H1 (cell line): ENCODE measurements around the gene PKMYT1. TPM values are rescaled to one million over a fixed set of nuclear protein-coding genes. Genes with fewer than 3 reads are reported as not detected.
A peak's percentile ranks its signal among the peaks of the same experiment; 100 is the strongest.

Experiments used
- CTCF ChIA-PET: fragments of 300-600 bp; sonication (Branson Sonifier 250); formaldehyde crosslinking; loops from one replicate; lab custom pipeline; 2021; ENCODE audit not compliant: partially characterized antibody; lab: Charles Lee
- POLR2A ChIA-PET: fragments of 300-600 bp; sonication (Branson Sonifier 250); formaldehyde crosslinking; loops from one replicate; lab custom pipeline; 2021; ENCODE audit warnings: inconsistent platforms; ENCODE audit not compliant: partially characterized antibody; lab: Charles Lee
- DNase-seq, 2 experiments: peaks; one replicate each; pipeline versions ENCODE4 v3.0.0 to v3.0.0-alpha.2; 2010 to 2022; ENCODE audit warnings: low spot score in 2 of 2, low read depth in 1 of 2, mixed read lengths in 1 of 2
- FAIRE-seq: peaks from 2 replicates; lab custom pipeline; 2011; peaks lifted over from hg19 to GRCh38; lab: Jason Lieb, UNC
- H2AFZ ChIP-seq: 2 replicates; pipeline ENCODE4 v1.8.1; 2012; ENCODE audit warnings: low read length, inconsistent platforms
- H2AK5ac ChIP-seq: 2 replicates; pipeline ENCODE4 v1.6.1; 2013; ENCODE audit warnings: low read depth, low read length
- H2BK120ac ChIP-seq: replicated peaks from 2 replicates; pipeline ENCODE3; 2013; ENCODE audit warnings: low read depth, low read length, inconsistent platforms
- H2BK12ac ChIP-seq: 2 replicates; pipeline ENCODE4 v1.6.1; 2013; ENCODE audit warnings: low read depth, low read length
- H2BK15ac ChIP-seq: 2 replicates; pipeline ENCODE4 v1.6.1; 2013; ENCODE audit warnings: low read length
- H2BK20ac ChIP-seq: 2 replicates; pipeline ENCODE4 v1.6.1; 2013; ENCODE audit warnings: low read length
- H2BK5ac ChIP-seq: 2 replicates; pipeline ENCODE4 v1.6.1; 2013; ENCODE audit warnings: low read depth, low read length
- H3K14ac ChIP-seq: 2 replicates; pipeline ENCODE4 v1.6.1; 2013; ENCODE audit warnings: inconsistent platforms; ENCODE audit not compliant: insufficient read length
- H3K18ac ChIP-seq: 2 replicates; pipeline ENCODE4 v1.6.1; 2013; ENCODE audit warnings: low read length; ENCODE audit errors: extremely low read depth
- H3K23ac ChIP-seq: 2 replicates; pipeline ENCODE4 v1.6.1; 2013; ENCODE audit warnings: inconsistent platforms; ENCODE audit not compliant: insufficient read length
- H3K23me2 ChIP-seq: 2 replicates; pipeline ENCODE4 v1.6.1; 2013; ENCODE audit warnings: low read depth, low read length
- H3K27ac ChIP-seq: 2 replicates; pipeline ENCODE4 v1.6.1; 2011; ENCODE audit warnings: low read depth, low read length, inconsistent platforms
- H3K27me3 ChIP-seq, 4 experiments: replicated peaks in 1 of 4; 1 replicate in 1 of 4; 2 replicates in 3 of 4; pipeline versions ENCODE4 v1.6.1 to v1.8.1; 2011 to 2013; ENCODE audit warnings: low read length in 3 of 4, mild to moderate bottlenecking in 3 of 4, inconsistent platforms in 2 of 4, mixed read lengths in 2 of 4, moderate library complexity in 1 of 4; ENCODE audit not compliant: control insufficient read depth in 3 of 4, insufficient read depth in 3 of 4; ENCODE audit errors: extremely low read depth in 1 of 4
- H3K36me3 ChIP-seq, 4 experiments: 2 replicates each; pipeline versions ENCODE4 v1.6.1 to v1.8.1; 2011 to 2013; ENCODE audit warnings: mild to moderate bottlenecking in 4 of 4, low read length in 3 of 4, moderate library complexity in 2 of 4, control low read depth in 1 of 4, inconsistent platforms in 1 of 4; ENCODE audit not compliant: insufficient read depth in 4 of 4, control insufficient read depth in 2 of 4
- H3K4ac ChIP-seq: replicated peaks from 2 replicates; pipeline ENCODE3; 2013; ENCODE audit warnings: low read length, low read depth, mixed read lengths, inconsistent platforms; ENCODE audit not compliant: insufficient read length
- H3K4me1 ChIP-seq, 4 experiments: replicated peaks in 1 of 4; 1 replicate in 1 of 4; 2 replicates in 3 of 4; pipeline versions ENCODE4 v1.6.1 to v1.8.1; 2011 to 2013; ENCODE audit warnings: low read length in 3 of 4, inconsistent platforms in 2 of 4, mixed read lengths in 1 of 4; ENCODE audit not compliant: insufficient read depth in 4 of 4, control insufficient read depth in 3 of 4
- H3K4me2 ChIP-seq, 2 experiments: 2 replicates each; pipeline versions ENCODE4 v1.6.1 to v1.8.1; 2011 to 2013; ENCODE audit warnings: low read depth in 2 of 2, low read length in 2 of 2, control low read depth in 1 of 2, inconsistent platforms in 1 of 2, mild to moderate bottlenecking in 1 of 2; ENCODE audit not compliant: insufficient read depth in 1 of 2
- H3K4me3 ChIP-seq, 4 experiments: fragments of 200-600, 300-600 bp in 1 of 4; sonication (generic), shearing (Covaris generic), sonication (Bioruptor Twin) in 1 of 4; 2 replicates each; pipeline versions ENCODE4 v1.5.1 to v1.8.1; 2011 to 2016; ENCODE audit warnings: low read length in 4 of 4, low read depth in 3 of 4, control low read depth in 2 of 4, inconsistent platforms in 2 of 4, mild to moderate bottlenecking in 2 of 4, mixed read lengths in 1 of 4, moderate library complexity in 1 of 4; ENCODE audit not compliant: insufficient read depth in 2 of 4; ENCODE audit errors: extremely low read depth in 1 of 4
- H3K56ac ChIP-seq: replicated peaks from 2 replicates; pipeline ENCODE3; 2013; ENCODE audit warnings: low read depth, mild to moderate bottlenecking, mixed read lengths, low read length, inconsistent platforms; ENCODE audit not compliant: insufficient read length
- H3K79me1 ChIP-seq: 2 replicates; pipeline ENCODE4 v1.6.1; 2013; ENCODE audit warnings: low read depth, low read length, control low read depth
- H3K79me2 ChIP-seq, 2 experiments: 2 replicates each; pipeline versions ENCODE4 v1.6.1 to v1.8.1; 2012 to 2013; ENCODE audit warnings: low read length in 2 of 2, mild to moderate bottlenecking in 2 of 2, inconsistent platforms in 1 of 2; ENCODE audit not compliant: insufficient read depth in 2 of 2, control insufficient read depth in 1 of 2
- H3K9ac ChIP-seq, 4 experiments: replicated peaks in 1 of 4; 1 replicate in 1 of 4; 2 replicates in 3 of 4; pipeline versions ENCODE4 v1.6.1 to v1.8.1; 2011 to 2013; ENCODE audit warnings: low read depth in 3 of 4, low read length in 3 of 4, control low read depth in 2 of 4, mild to moderate bottlenecking in 2 of 4, moderate library complexity in 2 of 4, inconsistent platforms in 1 of 4; ENCODE audit errors: extremely low read depth in 1 of 4
- H3K9me3 ChIP-seq, 2 experiments: 2 replicates each; pipeline versions ENCODE4 v1.6.1 to v1.8.1; 2012 to 2013; ENCODE audit warnings: mild to moderate bottlenecking in 2 of 2, moderate library complexity in 2 of 2, control low read depth in 1 of 2, inconsistent platforms in 1 of 2, low read depth in 1 of 2, low read length in 1 of 2, mixed read lengths in 1 of 2; ENCODE audit not compliant: insufficient read depth in 2 of 2
- H4K20me1 ChIP-seq, 2 experiments: replicated peaks in 1 of 2; 2 replicates each; pipeline versions ENCODE3 to v1.8.1; 2011 to 2013; ENCODE audit warnings: inconsistent platforms in 2 of 2, low read length in 2 of 2, mild to moderate bottlenecking in 1 of 2; ENCODE audit not compliant: insufficient read depth in 2 of 2, control insufficient read depth in 1 of 2
- H4K5ac ChIP-seq: 2 replicates; pipeline ENCODE4 v1.6.1; 2013; ENCODE audit warnings: low read length, low read depth, mixed read lengths, inconsistent platforms; ENCODE audit not compliant: insufficient read length
- H4K8ac ChIP-seq: 2 replicates; pipeline ENCODE4 v1.8.0; 2013; ENCODE audit warnings: mild to moderate bottlenecking, moderate library complexity, low read length, inconsistent platforms; ENCODE audit not compliant: insufficient read depth; ENCODE audit errors: extremely low read depth
- H4K91ac ChIP-seq: replicated peaks from 2 replicates; pipeline ENCODE3; 2013; ENCODE audit warnings: low read length, mixed read lengths, inconsistent platforms; ENCODE audit not compliant: insufficient read length
- CEBPB ChIP-seq: IDR thresholded peaks from 2 replicates; pipeline ENCODE4 v1.6.1; 2012; ENCODE audit warnings: low read depth, low read length
- EP300 ChIP-seq, 2 experiments: IDR thresholded peaks; 1 replicate in 1 of 2; 2 replicates in 1 of 2; pipeline ENCODE4 v1.6.1; 2011 to 2012; ENCODE audit warnings: low read depth in 2 of 2, low read length in 2 of 2, mild to moderate bottlenecking in 2 of 2, borderline replicate concordance in 1 of 2, inconsistent platforms in 1 of 2, moderate library complexity in 1 of 2
- GABPA ChIP-seq: IDR thresholded peaks from 2 replicates; pipeline ENCODE4 v1.6.1; 2011; ENCODE audit warnings: mild to moderate bottlenecking, low read length, moderate library complexity, borderline replicate concordance; ENCODE audit not compliant: insufficient read depth
- KDM1A ChIP-seq: fragments of 200-600, 300-600 bp; sonication (generic); IDR thresholded peaks from 2 replicates; pipeline ENCODE4 v1.7.1; 2016; ENCODE audit warnings: mild to moderate bottlenecking, low read length, borderline replicate concordance
- MAFK ChIP-seq: IDR thresholded peaks from 2 replicates; pipeline ENCODE4 v1.6.1; 2012; ENCODE audit warnings: low read depth, mild to moderate bottlenecking, improper control_type of control experiment, low read length
- RBBP5 ChIP-seq: IDR thresholded peaks from 2 replicates; pipeline ENCODE4 v1.7.1; 2012; ENCODE audit warnings: low read depth, mild to moderate bottlenecking, inconsistent platforms, low read length, moderate library complexity, borderline replicate concordance
- RFX5 ChIP-seq: IDR thresholded peaks from 2 replicates; pipeline ENCODE4 v1.6.1; 2011; ENCODE audit warnings: low read depth, low read length, improper control_type of control experiment, borderline replicate concordance
- SIN3A ChIP-seq, 2 experiments: IDR thresholded peaks in 1 of 2; conservative IDR thresholded peaks in 1 of 2; 2 replicates each; pipeline ENCODE4 v1.6.1; 2011 to 2012; ENCODE audit warnings: low read length in 2 of 2, improper control_type of control experiment in 1 of 2, low read depth in 1 of 2, mild to moderate bottlenecking in 1 of 2
- TAF7 ChIP-seq: optimal IDR thresholded peaks from 2 replicates; pipeline ENCODE3; 2011; ENCODE audit warnings: low read depth, mild to moderate bottlenecking, inconsistent platforms, low read length, moderate library complexity, borderline replicate concordance
- WGBS, 2 experiments: shearing (Covaris generic) in 1 of 2; methylation state at CpG; one replicate each; pipeline versions ENCODE4 v1.1.6 to v1.1.7; 2013 to 2015; ENCODE audit warnings: low lambda C conversion rate in 2 of 2, mixed read lengths in 2 of 2, inconsistent platforms in 1 of 2, low coverage in 1 of 2, missing lambda C conversion rate in 1 of 2; ENCODE audit not compliant: insufficient replicate concordance in 2 of 2, insufficient coverage in 1 of 2, insufficient read length in 1 of 2; ENCODE audit errors: extremely low coverage in 1 of 2, missing lambda C conversion rate in 1 of 2; 5-methylcytosine and 5-hydroxymethylcytosine counted together
- polyA plus RNA-seq, 7 experiments: library from polyadenylated mRNA; depleted of rRNA in 3 of 7; stranded (reverse) in 5 of 7; unstranded in 2 of 7; fragments of >200 nt in 5 of 7; fragments of 200-250 nt in 2 of 7; gene quantifications; 1 replicate in 5 of 7; 2 replicates in 1 of 7; 4 replicates in 1 of 7; pipeline versions ENCODE4 v1.2.1 to v1.2.3, GENCODE V29; 2011 to 2013; ENCODE audit warnings: missing spikeins in 2 of 7, mixed read lengths in 2 of 7
- total RNA-seq: library from RNA; stranded (reverse); fragmentation: NEBNext Ultra II Directional; extraction: Animal tissue kit (Norgen Biotek cat#: 25700); gene quantifications from 2 replicates; pipeline ENCODE4 v1.2.1, GENCODE V29; 2021

The PKMYT1 gene
- total and polyA plus RNA-seq, 2 of the 8 experiments (the other 6 are each of a cell fraction or from before 2014, with no cell fraction given), result 74.7 to 85.2 TPM

- H2BK12ac ChIP-seq, result peak overlapping the region; percentile 84; the same call in 1 of the 2 replicates
- peaks cover 33% of the 10 kb centered on the region for H3K23me2 ChIP-seq
- H3K4me3 ChIP-seq, result peak overlapping the region; percentile 32 to 58 (median 46)
- H2BK5ac ChIP-seq, result peak overlapping the region; percentile 52
- H3K36me3 ChIP-seq, result peaks cover 6 to 20% (median 12%) of the 10 kb centered on the region in 4 experiments; a peak in 7 of 8 replicates
- peak overlapping the region; percentile 80 for H3K4me2 ChIP-seq
- H3K9me3 ChIP-seq, result no peaks in the 10 kb centered on the region
- H4K5ac ChIP-seq, result no peak overlapping the region
- peak overlapping the region in 1 of 4 experiments; percentile 9; a peak in 2 of 7 replicates for H3K9ac ChIP-seq
- H2AFZ ChIP-seq, result no peak overlapping the region
- H2BK15ac ChIP-seq, result no peak overlapping the region
- DNase-seq, result peak in 1 of 2 experiments; percentile 81
- H3K4me1 ChIP-seq, result peaks cover 17 to 70% (median 57%) of the 10 kb centered on the region in 4 experiments
- ChIA-PET CTCF (interaction anchor here (0.6 to 17.3 kb wide), 7 partner anchors 8 to 137 kb away, joined by 3 to 639 read pairs (median 4); partner anchors contain the start of genes BICDL2, CLDN6, HCFC1R1 and KREMEN2), POLR2A (interaction anchor here (0.6 to 35.7 kb wide), 22 partner anchors 5 to 135 kb away, joined by 3 to 1808 read pairs (median 4); partner anchors contain the start of genes BICDL2, CLDN6, CLDN9 and HCFC1R1)
- no peak overlapping the region for H3K23ac ChIP-seq
- H2BK20ac ChIP-seq, result peak overlapping the region; percentile 80; the same call in 1 of the 2 replicates
- H2BK120ac ChIP-seq, result no peak overlapping the region
- peaks cover 16 to 31% of the 10 kb centered on the region in 2 experiments for H4K20me1 ChIP-seq
- H3K56ac ChIP-seq, result no peak overlapping the region
- no peak for FAIRE-seq
- H3K18ac ChIP-seq, result peak overlapping the region; percentile 96
- peak overlapping the region; percentile 34 for H4K91ac ChIP-seq
- no peaks in the 10 kb centered on the region; a peak in 1 of 7 replicates for H3K27me3 ChIP-seq
- TF ChIP-seq RFX5, result no peak
- TF ChIP-seq MAFK, result no peak
- no peak for TF ChIP-seq CEBPB
- no peak for TF ChIP-seq EP300 (IDR thresholded peaks at IDR 0.05; ENCODE audit: borderline replicate concordance in 1 of 2, low read depth in 2 of 2, low read length in 2 of 2)
- no peak for TF ChIP-seq TAF7
- 0 out of 2 replicates have a peak, but pooled peaks have one; percentile 36 for TF ChIP-seq GABPA
- TF ChIP-seq KDM1A, result no peak
- peak in 1 of 2 experiments; percentile 15; a peak in 1 of 4 replicates for TF ChIP-seq SIN3A (conservative IDR thresholded peaks at IDR 0.05 in 1 of 2, IDR thresholded peaks at IDR 0.05 in 1 of 2; ENCODE audit: low read depth in 1 of 2, low read length in 2 of 2)
- TF ChIP-seq RBBP5, result peak; percentile 46
- peaks cover 8 to 24% of the 10 kb centered on the region in 2 experiments for H3K79me2 ChIP-seq
- H4K8ac ChIP-seq, result peak overlapping the region; percentile 43
- peaks cover 11% of the 10 kb centered on the region; the same call in 1 of the 2 replicates for H3K79me1 ChIP-seq
- 7% methylated on average over 16 of the region's 19 CpGs; no CpG with 5 or more reads in 1 of the 2 experiments for WGBS, 2 experiments
- no peak overlapping the region for H3K27ac ChIP-seq
- H2AK5ac ChIP-seq, result peak overlapping the region; percentile 92; the same call in 1 of the 2 replicates
- no peak overlapping the region for H3K14ac ChIP-seq
- peak overlapping the region; percentile 69 for H3K4ac ChIP-seq
Measured at GRCh38 chr16:3012246-3012645, 32.0 kb upstream of the PKMYT1 start.
